HepG2 (cell line): ENCODE measurements around the gene CDC42EP1. TPM values are rescaled to one million over a fixed set of nuclear protein-coding genes. Genes with fewer than 3 reads are reported as not detected.

Source experiments
- DMAP1 ChIP-seq: IDR thresholded peaks from 2 replicates; pipeline ENCODE4 v1.6.1; 2016
- DR1 ChIP-seq: sonication (generic); formaldehyde crosslinking; IDR thresholded peaks from 2 replicates; pipeline ENCODE4 v1.8.0; 2021; ENCODE audit warnings: mild to moderate bottlenecking, missing genetic modification reagents, inconsistent platforms
- HDAC6 ChIP-seq: fragments of 200-600 bp; sonication (generic); IDR thresholded peaks from 2 replicates; pipeline ENCODE4 v1.7.0; 2017; ENCODE audit warnings: mild to moderate bottlenecking, antibody characterized with exemption, low read length, low read depth
- KDM1A ChIP-seq: IDR thresholded peaks from 2 replicates; pipeline ENCODE4 v1.6.1; 2016; ENCODE audit warnings: missing compliant biosample characterization
- MTA3 ChIP-seq: sonication (generic); formaldehyde crosslinking; IDR thresholded peaks from 2 replicates; pipeline ENCODE4 v1.4.0; 2020; ENCODE audit warnings: missing genetic modification reagents
- MTF2 ChIP-seq: sonication (generic); formaldehyde crosslinking; IDR thresholded peaks from 2 replicates; pipeline ENCODE4 v1.5.0; 2020; ENCODE audit warnings: missing genetic modification reagents, borderline replicate concordance
- MZF1 ChIP-seq: sonication (generic); formaldehyde crosslinking; IDR thresholded peaks from 2 replicates; pipeline ENCODE4 v1.8.1; 2023; ENCODE audit warnings: mild to moderate bottlenecking, missing genetic modification reagents, borderline replicate concordance
- PHF21A ChIP-seq: sonication (generic); formaldehyde crosslinking; IDR thresholded peaks from 2 replicates; pipeline ENCODE4 v1.5.0; 2020; ENCODE audit warnings: mild to moderate bottlenecking, missing genetic modification reagents
- PRPF4 ChIP-seq: fragments of 200-400 bp; formaldehyde crosslinking; IDR thresholded peaks from 2 replicates; pipeline ENCODE4 v1.6.1; 2016; ENCODE audit warnings: low read length, low read depth; ENCODE audit not compliant: poor library complexity, severe bottlenecking
- SMC3 ChIP-seq: IDR thresholded peaks from 2 replicates; pipeline ENCODE4 v1.6.1; 2011; ENCODE audit warnings: low read length, improper control_type of control experiment
- SOX6 ChIP-seq, 2 experiments: fragments of 450-650 bp in 1 of 2; sonication (generic) in 1 of 2; formaldehyde crosslinking in 1 of 2; IDR thresholded peaks; 2 replicates each; pipeline versions ENCODE4 v1.4.0 to v1.6.1; 2017 to 2020; ENCODE audit warnings: antibody characterized with exemption in 1 of 2, mild to moderate bottlenecking in 1 of 2, missing genetic modification reagents in 1 of 2
- STAT5B ChIP-seq: sonication (generic); formaldehyde crosslinking; IDR thresholded peaks from 2 replicates; pipeline ENCODE4 v1.4.0; 2020; ENCODE audit warnings: missing genetic modification reagents
- TRAFD1 ChIP-seq: sonication (generic); formaldehyde crosslinking; IDR thresholded peaks from 2 replicates; pipeline ENCODE4 v1.5.1; 2020; ENCODE audit warnings: missing genetic modification reagents, mild to moderate bottlenecking, borderline replicate concordance
- XBP1 ChIP-seq: sonication (generic); formaldehyde crosslinking; IDR thresholded peaks from 2 replicates; pipeline ENCODE4 v1.5.0; 2020; ENCODE audit warnings: missing genetic modification reagents
- ZNF282 ChIP-seq: fragments of 450-650 bp; IDR thresholded peaks from 2 replicates; pipeline ENCODE4 v1.6.1; 2018; ENCODE audit not compliant: partially characterized antibody
- ZNF3 ChIP-seq: IDR thresholded peaks from 2 replicates; pipeline ENCODE4 v1.7.0; 2017; ENCODE audit warnings: inconsistent platforms
- ZNF317 ChIP-seq: sonication (generic); formaldehyde crosslinking; IDR thresholded peaks from 2 replicates; pipeline ENCODE4 v1.5.0; 2020; ENCODE audit warnings: mild to moderate bottlenecking, missing genetic modification reagents
- ZNF530 ChIP-seq: sonication (generic); formaldehyde crosslinking; IDR thresholded peaks from 2 replicates; pipeline ENCODE4 v1.5.0; 2020; ENCODE audit warnings: low read depth, mild to moderate bottlenecking, missing genetic modification reagents
- ZNF652 ChIP-seq: IDR thresholded peaks from 2 replicates; pipeline ENCODE4 v1.6.1; 2016; ENCODE audit warnings: low read depth, borderline replicate concordance
- ZNF772 ChIP-seq: sonication (generic); formaldehyde crosslinking; IDR thresholded peaks from 2 replicates; pipeline ENCODE4 v1.5.0; 2020; ENCODE audit warnings: mild to moderate bottlenecking, missing genetic modification reagents
- ZNF776 ChIP-seq: sonication (generic); formaldehyde crosslinking; IDR thresholded peaks from 2 replicates; pipeline ENCODE4 v1.4.0; 2020; ENCODE audit warnings: mild to moderate bottlenecking, missing genetic modification reagents
- polyA plus RNA-seq, 8 experiments: library from polyadenylated mRNA; depleted of rRNA in 3 of 8; stranded (reverse) in 7 of 8; unstranded in 1 of 8; fragments of >200 nt; fragmentation: Illumina TruSeq in 4 of 8; extraction: Trizol in 4 of 8; gene quantifications; 2 replicates each; pipeline versions ENCODE4 v1.2.1 to v1.2.3, GENCODE V29; 2011 to 2016; ENCODE audit warnings: low read depth in 4 of 8, missing spikeins in 1 of 8, mixed read lengths in 1 of 8; ENCODE audit not compliant: insufficient read depth in 1 of 8
- total RNA-seq, 5 experiments: library from RNA; depleted of rRNA; stranded (reverse); fragments of >200 nt; fragmentation: Illumina TruSeq; extraction: Trizol; gene quantifications; 2 replicates each; pipeline ENCODE4 v1.2.3, GENCODE V29; 2016; ENCODE audit warnings: low read depth in 1 of 5
- TF ChIP-seq, protein P1 (sequence below): sonication (generic); formaldehyde crosslinking; IDR thresholded peaks from 2 replicates; pipeline ENCODE4 v1.5.1; 2020; ENCODE audit warnings: missing genetic modification reagents, mild to moderate bottlenecking, borderline replicate concordance
- TF ChIP-seq, protein P2 (sequence below): sonication (generic); formaldehyde crosslinking; conservative IDR thresholded peaks from 2 replicates; pipeline ENCODE4 v1.5.0; 2020; ENCODE audit warnings: missing genetic modification reagents
- TF ChIP-seq, protein P3 (sequence below): sonication (generic); formaldehyde crosslinking; IDR thresholded peaks from 2 replicates; pipeline ENCODE4 v1.5.0; 2020; ENCODE audit warnings: mild to moderate bottlenecking, missing genetic modification reagents

Gene CDC42EP1
- total and polyA plus RNA-seq, 2 of the 13 experiments (the other 11 are each of a cell fraction or from before 2014, with no cell fraction given): 17.1 to 29.5 TPM

- TF ChIP-seq, protein P1, sequence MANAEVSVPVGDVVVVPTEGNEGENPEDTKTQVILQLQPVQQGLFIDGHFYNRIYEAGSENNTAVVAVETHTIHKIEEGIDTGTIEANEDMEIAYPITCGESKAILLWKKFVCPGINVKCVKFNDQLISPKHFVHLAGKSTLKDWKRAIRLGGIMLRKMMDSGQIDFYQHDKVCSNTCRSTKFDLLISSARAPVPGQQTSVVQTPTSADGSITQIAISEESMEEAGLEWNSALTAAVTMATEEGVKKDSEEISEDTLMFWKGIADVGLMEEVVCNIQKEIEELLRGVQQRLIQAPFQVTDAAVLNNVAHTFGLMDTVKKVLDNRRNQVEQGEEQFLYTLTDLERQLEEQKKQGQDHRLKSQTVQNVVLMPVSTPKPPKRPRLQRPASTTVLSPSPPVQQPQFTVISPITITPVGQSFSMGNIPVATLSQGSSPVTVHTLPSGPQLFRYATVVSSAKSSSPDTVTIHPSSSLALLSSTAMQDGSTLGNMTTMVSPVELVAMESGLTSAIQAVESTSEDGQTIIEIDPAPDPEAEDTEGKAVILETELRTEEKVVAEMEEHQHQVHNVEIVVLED (CRISPR knock-in tag): peak; percentile 93
- TF ChIP-seq ZNF317 (CRISPR knock-in tag): peak; percentile 60; the same call in 1 of the 2 replicates
- TF ChIP-seq ZNF282: no peak
- TF ChIP-seq SMC3: no peak
- no peak for TF ChIP-seq KDM1A
- TF ChIP-seq MTA3 (CRISPR knock-in tag): no peak
- TF ChIP-seq STAT5B (CRISPR knock-in tag): peak; percentile 17; the same call in 1 of the 2 replicates
- peak; percentile 94 for TF ChIP-seq DMAP1
- peak; percentile 52; the same call in 1 of the 2 replicates for TF ChIP-seq ZNF776 (CRISPR knock-in tag)
- TF ChIP-seq, protein P2, sequence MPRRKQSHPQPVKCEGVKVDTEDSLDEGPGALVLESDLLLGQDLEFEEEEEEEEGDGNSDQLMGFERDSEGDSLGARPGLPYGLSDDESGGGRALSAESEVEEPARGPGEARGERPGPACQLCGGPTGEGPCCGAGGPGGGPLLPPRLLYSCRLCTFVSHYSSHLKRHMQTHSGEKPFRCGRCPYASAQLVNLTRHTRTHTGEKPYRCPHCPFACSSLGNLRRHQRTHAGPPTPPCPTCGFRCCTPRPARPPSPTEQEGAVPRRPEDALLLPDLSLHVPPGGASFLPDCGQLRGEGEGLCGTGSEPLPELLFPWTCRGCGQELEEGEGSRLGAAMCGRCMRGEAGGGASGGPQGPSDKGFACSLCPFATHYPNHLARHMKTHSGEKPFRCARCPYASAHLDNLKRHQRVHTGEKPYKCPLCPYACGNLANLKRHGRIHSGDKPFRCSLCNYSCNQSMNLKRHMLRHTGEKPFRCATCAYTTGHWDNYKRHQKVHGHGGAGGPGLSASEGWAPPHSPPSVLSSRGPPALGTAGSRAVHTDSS: no peak
- no peak for TF ChIP-seq PRPF4
- TF ChIP-seq HDAC6: no peak
- TF ChIP-seq XBP1 (CRISPR knock-in tag): no peak
- TF ChIP-seq ZNF3: no peak
- no peak for TF ChIP-seq ZNF652 (CRISPR knock-in tag)
- no peak for TF ChIP-seq TRAFD1 (CRISPR knock-in tag)
- TF ChIP-seq MTF2 (CRISPR knock-in tag): no peak
- TF ChIP-seq DR1 (CRISPR knock-in tag): 0 out of 2 replicates have a peak, but pooled peaks have one; percentile 37
- TF ChIP-seq, protein P3, sequence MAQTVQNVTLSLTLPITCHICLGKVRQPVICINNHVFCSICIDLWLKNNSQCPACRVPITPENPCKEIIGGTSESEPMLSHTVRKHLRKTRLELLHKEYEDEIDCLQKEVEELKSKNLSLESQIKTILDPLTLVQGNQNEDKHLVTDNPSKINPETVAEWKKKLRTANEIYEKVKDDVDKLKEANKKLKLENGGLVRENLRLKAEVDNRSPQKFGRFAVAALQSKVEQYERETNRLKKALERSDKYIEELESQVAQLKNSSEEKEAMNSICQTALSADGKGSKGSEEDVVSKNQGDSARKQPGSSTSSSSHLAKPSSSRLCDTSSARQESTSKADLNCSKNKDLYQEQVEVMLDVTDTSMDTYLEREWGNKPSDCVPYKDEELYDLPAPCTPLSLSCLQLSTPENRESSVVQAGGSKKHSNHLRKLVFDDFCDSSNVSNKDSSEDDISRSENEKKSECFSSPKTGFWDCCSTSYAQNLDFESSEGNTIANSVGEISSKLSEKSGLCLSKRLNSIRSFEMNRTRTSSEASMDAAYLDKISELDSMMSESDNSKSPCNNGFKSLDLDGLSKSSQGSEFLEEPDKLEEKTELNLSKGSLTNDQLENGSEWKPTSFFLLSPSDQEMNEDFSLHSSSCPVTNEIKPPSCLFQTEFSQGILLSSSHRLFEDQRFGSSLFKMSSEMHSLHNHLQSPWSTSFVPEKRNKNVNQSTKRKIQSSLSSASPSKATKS (CRISPR knock-in tag): no peak
- TF ChIP-seq MZF1 (CRISPR knock-in tag): 0 out of 2 replicates have a peak, but pooled peaks have one; percentile 73
- peak; percentile 61; the same call in 1 of the 2 replicates for TF ChIP-seq ZNF772 (CRISPR knock-in tag)
- no peak for TF ChIP-seq SOX6 (IDR thresholded peaks at IDR 0.05)
- TF ChIP-seq SOX6 (CRISPR knock-in tag; IDR thresholded peaks at IDR 0.05): peak; percentile 64; the same call in 1 of the 2 replicates
- peak; percentile 68; the same call in 1 of the 2 replicates for TF ChIP-seq PHF21A (CRISPR knock-in tag)
- TF ChIP-seq ZNF530 (CRISPR knock-in tag): no peak
These were observed 48.4 kb downstream of the CDC42EP1 start, which contains the start of gene GGA1 (continued) for GRCh38 chr22:37608477-37609239.
